ENCODE data around the gene RBL1.
"Not testable (repeated sequence)": the region's sequence is repeated elsewhere in the genome, so short reads cannot be mapped to it uniquely, and the experiment has no call there.

RBL1 gene

GRCh38 chr20:37095599-37096414 lies at the start of gene RBL1:
TSS of gene RBL1 (minus strand) at chr20:37095997. CDS start at chr20:37095928, 69 bp downstream.
- peak; percentile 91 for DNase-seq

GRCh38 chr20:37144856-37145404 lies 49.1 kb upstream of the RBL1 start:
- no peak for DNase-seq

GRCh38 chr20:37142708-37143107 lies 46.9 kb upstream of the RBL1 start:
- DNase-seq = no peak

GRCh38 chr20:37137547-37137946 lies 41.8 kb upstream of the RBL1 start:
- DNase-seq = no peak

GRCh38 chr20:37133952-37134351 lies 38.2 kb upstream of the RBL1 start:
- no peak for DNase-seq

GRCh38 chr20:37131486-37131885 lies 35.7 kb upstream of the RBL1 start:
- DNase-seq = no peak

GRCh38 chr20:37128803-37129202 lies 33.0 kb upstream of the RBL1 start:
- DNase-seq = no peak

- DNase-seq = not testable (repeated sequence)
These were observed 30.5 kb upstream of the RBL1 start for GRCh38 chr20:37126290-37126689.

- no peak for DNase-seq
These were observed 27.6 kb upstream of the RBL1 start for GRCh38 chr20:37123441-37123840.

GRCh38 chr20:37120497-37120896 lies 24.7 kb upstream of the RBL1 start:
- no peak for DNase-seq

- DNase-seq = no peak
These were observed 23.7 kb upstream of the RBL1 start for GRCh38 chr20:37119356-37120036.

GRCh38 chr20:37114012-37114411 lies 18.2 kb upstream of the RBL1 start:
- DNase-seq = no peak

GRCh38 chr20:37111926-37112455 lies 16.2 kb upstream of the RBL1 start:
- no peak for DNase-seq

GRCh38 chr20:37108676-37109075 lies 12.9 kb upstream of the RBL1 start:
- DNase-seq = no peak

- DNase-seq = no peak
These were observed 6.8 kb upstream of the RBL1 start for GRCh38 chr20:37102571-37102970.

GRCh38 chr20:37096415-37097041 lies 731 bp upstream of the RBL1 start:
- no peak for DNase-seq

GRCh38 chr20:37095108-37095598 lies 644 bp downstream of the RBL1 start:
- no peak for DNase-seq

GRCh38 chr20:37090407-37090806 lies 5.4 kb downstream of the RBL1 start:
- no peak for DNase-seq

- DNase-seq = no peak
These were observed 14.0 kb downstream of the RBL1 start for GRCh38 chr20:37081717-37082289.

- DNase-seq = no peak
These were observed 18.8 kb downstream of the RBL1 start for GRCh38 chr20:37077009-37077408.

GRCh38 chr20:37075932-37076685 lies 19.7 kb downstream of the RBL1 start:
- DNase-seq = no peak
